Pancreas (tissue), 10 donors: Measurements from ENCODE around the gene INVS. TPM values are rescaled to one million over a fixed set of nuclear protein-coding genes. Genes with fewer than 3 reads are reported as not detected.
"Not testable (repeated sequence)": the region's sequence is repeated elsewhere in the genome, so short reads cannot be mapped to it uniquely, and the experiment has no call there.

Source experiments
- ATAC-seq, 4 donors: fragments of 200-7000 bp; cut with Tn5 transposase; one replicate each; pipeline versions ENCODE4 v1.8.0 to v1.9.1; 2020; ENCODE audit warnings: mild to moderate bottlenecking in 4 of 4, moderate library complexity in 4 of 4
- DNase-seq, 6 donors: peaks; one replicate each; pipeline ENCODE4 v3.0.0-alpha.2; 2020
- FAIRE-seq: peaks from 2 replicates; lab custom pipeline; 2012; peaks lifted over from hg19 to GRCh38; lab: Jason Lieb, UNC
- H3K27ac ChIP-seq, 4 donors: fragments of 200-600 bp; sonication (generic); 1 replicate in 3 of 4; 2 replicates in 1 of 4; pipeline versions ENCODE4 v1.5.0 to v1.8.0; 2020
- H3K27me3 ChIP-seq, 4 donors: fragments of 200-600 bp; one replicate each; pipeline ENCODE4 v1.8.0; 2021
- H3K36me3 ChIP-seq, 3 donors: fragments of 200-600 bp; sonication (generic) in 1 of 3; one replicate each; pipeline versions ENCODE4 v1.5.0 to v1.8.0; 2020 to 2021
- H3K4me1 ChIP-seq, 3 donors: fragments of 200-600 bp; one replicate each; pipeline ENCODE4 v1.8.0; 2021
- H3K4me3 ChIP-seq, 4 donors: fragments of 200-600 bp; sonication (generic) in 2 of 4; one replicate each; pipeline versions ENCODE4 v1.5.0 to v1.8.0; 2020 to 2021
- H3K9me3 ChIP-seq, 4 donors: fragments of 200-600 bp; one replicate each; pipeline ENCODE4 v1.8.0; 2021
- WGBS, 2 donors: extraction: QIAGEN DNeasy Blood & Tissue Kit; methylation state at CpG; one replicate each; pipeline ENCODE4 v1.1.7; 2013; 5-methylcytosine and 5-hydroxymethylcytosine counted together
- intact Hi-C, 3 donors: fragments of 100-400 bp; cut with DNase I; formaldehyde crosslinking; loops; one replicate each; pipeline versions ENCODE4 v1.11.1 to v1.14.2; 2022
- polyA plus RNA-seq, 2 donors: library from polyadenylated mRNA; stranded (reverse); fragments of 200-250 nt; gene quantifications; one replicate each; pipeline ENCODE4 v1.2.3, GENCODE V29; 2013
- total RNA-seq, 6 donors: library from RNA; stranded (reverse); fragmentation: NEBNext Ultra II Directional in 4 of 6; extraction: Animal tissue kit (Norgen Biotek cat#: 25700) in 4 of 6; gene quantifications; one replicate each; pipeline versions ENCODE4 v1.2.1 to v1.2.4, GENCODE V29; 2021 to 2023
- TF ChIP-seq, protein P1 (sequence below), 4 donors: fragments of 200-600 bp; sonication (generic) in 3 of 4; IDR thresholded peaks; one replicate each; pipeline versions ENCODE4 v1.5.0 to v1.8.0; 2021; ENCODE audit warnings: antibody characterized with exemption in 4 of 4
- donor health status: healthy with polysubstance abuse.
- donor health status: DM: no; HTN: no; CAD: no; lungs with moderate emphysema.
- donor health status: DM: no; HTN: no; CAD: no.
- donor health status: control.
- donor health status: control.
- donor health status: Bipolar disorder and iron deficiency.
- donor health status: DM: yes; HTN: yes; CAD: no.
- donor health status: DM: no; HTN: no; CAD: no.
- donor health status: DM: no; HTN: no; CAD: no.
- donor health status: DM: yes; HTN: yes; CAD: no.

Gene INVS
- total and polyA plus RNA-seq, 8 donors: 3.1 to 15.0 (median 6.0) TPM

GRCh38 chr9:100227636-100228035, 128.6 kb downstream of the INVS start:
- no peaks in the 10 kb centered on the region for H3K36me3 ChIP-seq

GRCh38 chr9:100228352-100228869, 129.4 kb downstream of the INVS start:
- no peaks in the 10 kb centered on the region for H3K27me3 ChIP-seq
- no peak for FAIRE-seq

More at GRCh38 chr9:100227636-100228035, 128.6 kb downstream of the INVS start:
- TF ChIP-seq, protein P1, sequence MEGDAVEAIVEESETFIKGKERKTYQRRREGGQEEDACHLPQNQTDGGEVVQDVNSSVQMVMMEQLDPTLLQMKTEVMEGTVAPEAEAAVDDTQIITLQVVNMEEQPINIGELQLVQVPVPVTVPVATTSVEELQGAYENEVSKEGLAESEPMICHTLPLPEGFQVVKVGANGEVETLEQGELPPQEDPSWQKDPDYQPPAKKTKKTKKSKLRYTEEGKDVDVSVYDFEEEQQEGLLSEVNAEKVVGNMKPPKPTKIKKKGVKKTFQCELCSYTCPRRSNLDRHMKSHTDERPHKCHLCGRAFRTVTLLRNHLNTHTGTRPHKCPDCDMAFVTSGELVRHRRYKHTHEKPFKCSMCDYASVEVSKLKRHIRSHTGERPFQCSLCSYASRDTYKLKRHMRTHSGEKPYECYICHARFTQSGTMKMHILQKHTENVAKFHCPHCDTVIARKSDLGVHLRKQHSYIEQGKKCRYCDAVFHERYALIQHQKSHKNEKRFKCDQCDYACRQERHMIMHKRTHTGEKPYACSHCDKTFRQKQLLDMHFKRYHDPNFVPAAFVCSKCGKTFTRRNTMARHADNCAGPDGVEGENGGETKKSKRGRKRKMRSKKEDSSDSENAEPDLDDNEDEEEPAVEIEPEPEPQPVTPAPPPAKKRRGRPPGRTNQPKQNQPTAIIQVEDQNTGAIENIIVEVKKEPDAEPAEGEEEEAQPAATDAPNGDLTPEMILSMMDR (IDR thresholded peaks at IDR 0.05): no peak
- no peak for DNase-seq
- H3K4me1 ChIP-seq: no peaks in the 10 kb centered on the region
- ATAC-seq: no peak
- no peak overlapping the region for H3K4me3 ChIP-seq
- no peak overlapping the region for H3K27ac ChIP-seq
- no peak for FAIRE-seq
- intact Hi-C loops: no loop called here
- 93% methylated on average over 2 of the region's 2 CpGs for WGBS, 2 donors
- no peaks in the 10 kb centered on the region for H3K9me3 ChIP-seq
- no peaks in the 10 kb centered on the region for H3K27me3 ChIP-seq

GRCh38 chr9:100229136-100229535, 130.1 kb downstream of the INVS start:
- intact Hi-C loops: no loop called here

More at GRCh38 chr9:100228352-100228869, 129.4 kb downstream of the INVS start:
- Histone ChIP-seq H3K9me3 (no peaks in the 10 kb centered on the region), H3K27ac (no peak overlapping the region), H3K36me3 (no peaks in the 10 kb centered on the region), H3K4me3 (no peak overlapping the region), H3K4me1 (no peaks in the 10 kb centered on the region)
- no peak for ATAC-seq
- 78 to 83% methylated on average over 4 of the region's 4 CpGs for WGBS, 2 donors
- TF ChIP-seq, protein P1 (IDR thresholded peaks at IDR 0.05): no peak
- DNase-seq: no peak
- intact Hi-C loops: no loop called here

DNA sequence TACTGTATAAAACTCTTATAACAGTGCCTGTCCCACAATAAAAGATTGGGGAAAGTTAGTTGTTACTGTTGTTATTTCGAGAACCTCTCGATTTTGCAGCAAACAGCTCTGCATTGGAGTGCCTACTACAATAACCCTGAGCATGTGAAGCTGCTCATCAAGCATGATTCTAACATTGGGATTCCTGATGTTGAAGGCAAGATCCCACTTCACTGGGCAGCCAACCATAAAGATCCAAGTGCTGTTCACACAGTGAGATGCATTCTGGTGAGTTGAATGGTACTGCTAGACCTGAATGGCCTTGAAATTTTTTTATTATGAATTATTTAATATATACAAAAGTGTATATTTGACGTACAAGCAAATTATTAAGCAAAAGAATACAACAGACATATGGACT, 130.5 kb downstream of the INVS start:
- intact Hi-C loops: no loop called here
- H3K27ac ChIP-seq: no peak overlapping the region

More at GRCh38 chr9:100229136-100229535, 130.1 kb downstream of the INVS start:
- TF ChIP-seq, protein P1 (IDR thresholded peaks at IDR 0.05): no peak
- H3K27ac ChIP-seq: no peak overlapping the region
- no peaks in the 10 kb centered on the region for H3K9me3 ChIP-seq
- no peak for DNase-seq
- H3K36me3 ChIP-seq: no peaks in the 10 kb centered on the region
- FAIRE-seq: no peak
- no peaks in the 10 kb centered on the region for H3K4me1 ChIP-seq
- no peak overlapping the region for H3K4me3 ChIP-seq
- no peak for ATAC-seq
- H3K27me3 ChIP-seq: no peaks in the 10 kb centered on the region
- 88% methylated on average over 2 of the region's 2 CpGs for WGBS, 2 donors

DNA sequence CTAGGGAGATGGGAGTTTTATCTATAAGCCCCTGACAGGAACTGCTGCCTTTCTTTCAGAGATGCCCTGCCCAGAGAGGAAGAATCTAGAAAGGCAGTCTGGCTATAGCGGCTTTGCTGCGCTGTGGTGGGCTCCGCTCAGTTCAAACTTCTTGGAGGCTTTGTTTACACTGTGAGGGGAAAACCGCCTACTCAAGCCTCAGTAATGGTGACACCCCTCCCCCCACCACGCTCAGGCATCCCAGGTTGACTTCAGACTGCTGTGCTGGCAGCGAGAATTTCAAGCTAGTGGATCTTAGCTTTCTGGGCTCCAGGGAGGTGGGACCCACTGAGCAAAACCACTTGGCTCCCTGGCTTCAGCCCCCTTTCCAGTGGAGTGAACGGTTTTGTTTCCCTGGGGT, 137.9 kb downstream of the INVS start:
- H3K4me3 ChIP-seq, H3K9me3 ChIP-seq, intact Hi-C loops, H3K27ac ChIP-seq, H3K4me1 ChIP-seq, H3K27me3 ChIP-seq, FAIRE-seq, H3K36me3 ChIP-seq, DNase-seq, ATAC-seq: not testable (repeated sequence)
- 95 to 98% methylated on average over 7 of the region's 7 CpGs for WGBS, 2 donors

More for the DNA sequence above, 130.5 kb downstream of the INVS start:
- FAIRE-seq (no peak), DNase-seq (no peak), ATAC-seq (no peak)
- H3K27me3 ChIP-seq: no peaks in the 10 kb centered on the region
- H3K9me3 ChIP-seq: no peaks in the 10 kb centered on the region
- no peaks in the 10 kb centered on the region for H3K4me1 ChIP-seq
- 89 to 95% methylated on average over 3 of the region's 3 CpGs for WGBS, 2 donors
- H3K4me3 ChIP-seq: no peak overlapping the region
- H3K36me3 ChIP-seq: no peaks in the 10 kb centered on the region
- TF ChIP-seq, protein P1 (IDR thresholded peaks at IDR 0.05): no peak
